GM12892 (cell line): ENCODE measurements around the gene SIGLECL1.

Experiments
- POLR2AphosphoS5 ChIP-seq: IDR thresholded peaks from 2 replicates; pipeline ENCODE4 v1.6.1; 2011; ENCODE audit warnings: low read depth, low read length, control low read depth
- TAF1 ChIP-seq: IDR thresholded peaks from 2 replicates; pipeline ENCODE4 v1.6.1; 2011; ENCODE audit warnings: low read depth, mild to moderate bottlenecking, control low read depth, low read length, borderline replicate concordance

- TF ChIP-seq POLR2AphosphoS5 (no peak), TAF1 (no peak)
Measured at GRCh38 chr19:51242881-51243630, 7.8 kb upstream of the SIGLECL1 start.
